NCI-H446 treated with DMSO at 0.1 percent for 48 hours (cell line): ENCODE measurements around the gene PHF11.

ENCODE experiments used
- DNase-seq: peaks from one replicate; lab custom pipeline; 2025; lab: John Stamatoyannopoulos, UW

PHF11 gene

GRCh38 chr13:49498206-49498605 is 2.5 kb downstream of the PHF11 start:
- no peak for DNase-seq

GRCh38 chr13:49499889-49500660 is 4.3 kb downstream of the PHF11 start:
- no peak for DNase-seq

- no peak for DNase-seq
These were observed 7.2 kb downstream of the PHF11 start for GRCh38 chr13:49502954-49503353.

- DNase-seq = no peak
These were observed 8.2 kb downstream of the PHF11 start for GRCh38 chr13:49503951-49504350.

GRCh38 chr13:49512578-49512977 is 16.8 kb downstream of the PHF11 start:
- no peak for DNase-seq

- no peak for DNase-seq
These were observed 20.7 kb downstream of the PHF11 start for GRCh38 chr13:49516467-49516866.

GRCh38 chr13:49517461-49517860 is 21.7 kb downstream of the PHF11 start:
- DNase-seq = no peak

- no peak for DNase-seq
These were observed 25.5 kb downstream of the PHF11 start for GRCh38 chr13:49521224-49521623.

- DNase-seq = no peak
These were observed 29.2 kb downstream of the PHF11 start for GRCh38 chr13:49524740-49525501.

- no peak for DNase-seq
These were observed 31.4 kb downstream of the PHF11 start for GRCh38 chr13:49527123-49527522.

GRCh38 chr13:49528161-49528560 is 32.4 kb downstream of the PHF11 start:
- no peak for DNase-seq

GRCh38 chr13:49530457-49530856 is 34.7 kb downstream of the PHF11 start:
- no peak for DNase-seq

- DNase-seq = no peak
These were observed 36.8 kb downstream of the PHF11 start for GRCh38 chr13:49532593-49532992.

- no peak for DNase-seq
These were observed 37.3 kb downstream of the PHF11 start for GRCh38 chr13:49533011-49533410.

GRCh38 chr13:49533591-49534269 is 38.0 kb downstream of the PHF11 start:
- no peak for DNase-seq

- DNase-seq = no peak
These were observed 40.6 kb downstream of the PHF11 start for GRCh38 chr13:49536144-49536873.

- no peak for DNase-seq
These were observed 42.7 kb downstream of the PHF11 start for GRCh38 chr13:49538404-49538803.

- no peak for DNase-seq
These were observed 43.6 kb downstream of the PHF11 start for GRCh38 chr13:49539313-49539712.

- no peak for DNase-seq
These were observed 44.0 kb downstream of the PHF11 start for GRCh38 chr13:49539746-49540145.

GRCh38 chr13:49540552-49540951 is 44.8 kb downstream of the PHF11 start:
- no peak for DNase-seq

GRCh38 chr13:49543656-49544055 is 47.9 kb downstream of the PHF11 start:
- no peak for DNase-seq

GRCh38 chr13:49545661-49546060 is 49.9 kb downstream of the PHF11 start:
- DNase-seq = no peak
